ENCODE data around the gene MOB3B. TPM values are rescaled to one million over a fixed set of nuclear protein-coding genes. Genes with fewer than 3 reads are reported as not detected.

The MOB3B gene
- total RNA-seq, 4 donors from 2014 or later, result 8.2 to 16.5 (median 10.5) TPM

DNA sequence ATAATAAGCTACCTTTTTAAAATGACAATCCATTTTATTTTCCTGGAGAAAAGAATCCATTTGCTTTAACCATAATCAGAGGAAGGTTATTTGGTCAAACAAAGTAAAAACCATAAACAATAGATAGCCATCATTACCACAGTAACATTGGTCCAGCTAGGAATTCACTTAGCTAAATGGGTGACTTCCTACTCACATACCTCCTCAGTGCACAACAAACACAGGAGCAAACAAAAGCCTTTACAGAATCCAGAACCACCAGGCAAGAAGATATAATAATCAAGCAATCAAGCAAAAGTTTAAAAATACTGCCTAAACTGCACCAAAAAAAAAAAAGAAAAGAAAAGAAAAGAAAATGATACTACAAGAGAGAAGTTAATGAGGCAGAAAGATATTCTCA lies 6.5 kb downstream of the MOB3B start:
- no peak for DNase-seq (ENCODE audit: low spot score in 2 of 2)
- no peak overlapping the region for H3K4me3 ChIP-seq (ENCODE audit: low read depth, poor library complexity, severe bottlenecking)
- TF ChIP-seq CTCF (IDR thresholded peaks at IDR 0.05) (no peak), POLR2A (IDR thresholded peaks at IDR 0.05) (no peak)
- intact Hi-C loops (cut with DNase I; ENCODE audit: low total_unique reads), result no loop called here

- H3K4me3 ChIP-seq (ENCODE audit: low read depth, poor library complexity, severe bottlenecking), result no peak overlapping the region
- WGBS, 2 donors, result 82 to 88% methylated on average over 4 of the region's 4 CpGs
- TF ChIP-seq POLR2A (IDR thresholded peaks at IDR 0.05) (no peak), CTCF (IDR thresholded peaks at IDR 0.05) (no peak)
- intact Hi-C loops (cut with DNase I; ENCODE audit: low total_unique reads), result no loop called here
- DNase-seq (ENCODE audit: low spot score in 2 of 2), result no peak
Observed at GRCh38 chr9:27520986-27521385, 8.6 kb downstream of the MOB3B start.

DNA sequence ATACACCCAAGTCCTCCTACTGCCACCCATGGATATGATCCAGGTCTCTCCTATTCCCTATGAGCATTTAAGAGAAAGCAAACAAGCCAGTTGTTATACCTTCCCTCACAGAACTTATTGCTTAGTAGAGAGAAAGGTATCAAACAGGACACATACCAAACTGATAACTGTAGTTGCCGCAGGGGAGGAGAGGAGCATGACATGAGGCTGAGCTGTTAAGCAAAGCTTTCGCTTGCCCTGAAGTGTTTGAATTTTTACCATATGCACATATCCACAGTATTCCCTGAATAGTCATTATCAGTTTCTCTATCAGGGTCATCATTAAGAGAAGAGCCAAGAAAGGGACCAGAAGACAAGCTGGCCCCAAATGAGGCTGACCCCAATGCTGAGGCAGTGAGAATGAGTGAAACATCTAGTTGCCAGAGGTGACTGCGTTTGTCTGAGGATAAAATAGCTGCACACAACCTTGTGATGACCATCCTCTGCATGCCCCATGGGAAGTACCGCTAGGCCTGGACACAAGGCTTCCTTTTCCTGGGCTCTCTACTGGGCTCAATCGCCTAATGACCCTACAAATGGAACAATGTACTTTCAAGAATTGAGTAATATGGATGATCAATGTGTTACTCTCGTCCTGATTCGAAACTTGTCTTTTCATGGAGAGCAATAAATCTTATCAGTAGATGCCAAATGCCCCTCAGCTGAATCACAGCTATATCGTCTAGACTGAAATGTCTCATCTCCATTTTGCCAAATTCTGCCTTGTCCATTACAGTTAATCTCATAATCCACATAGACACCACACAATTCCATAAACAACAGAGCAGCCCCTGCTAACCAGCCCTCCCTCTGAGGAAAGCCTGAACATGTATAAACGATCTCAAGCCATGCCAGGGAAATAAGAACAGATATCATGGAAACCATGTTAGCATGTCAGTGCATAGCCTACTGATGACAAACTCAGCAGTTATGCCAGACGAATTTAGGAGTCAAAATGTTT lies 9.8 kb downstream of the MOB3B start:
- WGBS, 2 donors, result 52 to 54% methylated on average over 10 of the region's 10 CpGs
- H3K4me3 ChIP-seq (ENCODE audit: low read depth, poor library complexity, severe bottlenecking), result no peak overlapping the region
- intact Hi-C loops (cut with DNase I; ENCODE audit: low total_unique reads), result no loop called here
- DNase-seq (ENCODE audit: low spot score in 2 of 2), result no peak
- TF ChIP-seq CTCF (IDR thresholded peaks at IDR 0.05) (no peak), POLR2A (IDR thresholded peaks at IDR 0.05) (no peak)

GRCh38 chr9:27518809-27519208 lies 10.8 kb downstream of the MOB3B start:
- intact Hi-C loops (cut with DNase I; ENCODE audit: low total_unique reads), result no loop called here
- no peak overlapping the region for H3K4me3 ChIP-seq (ENCODE audit: low read depth, poor library complexity, severe bottlenecking)
- no peak for DNase-seq (ENCODE audit: low spot score in 2 of 2)
- 90 to 91% methylated on average over 4 of the region's 4 CpGs for WGBS, 2 donors
- TF ChIP-seq CTCF (IDR thresholded peaks at IDR 0.05) (no peak), POLR2A (IDR thresholded peaks at IDR 0.05) (no peak)

DNA sequence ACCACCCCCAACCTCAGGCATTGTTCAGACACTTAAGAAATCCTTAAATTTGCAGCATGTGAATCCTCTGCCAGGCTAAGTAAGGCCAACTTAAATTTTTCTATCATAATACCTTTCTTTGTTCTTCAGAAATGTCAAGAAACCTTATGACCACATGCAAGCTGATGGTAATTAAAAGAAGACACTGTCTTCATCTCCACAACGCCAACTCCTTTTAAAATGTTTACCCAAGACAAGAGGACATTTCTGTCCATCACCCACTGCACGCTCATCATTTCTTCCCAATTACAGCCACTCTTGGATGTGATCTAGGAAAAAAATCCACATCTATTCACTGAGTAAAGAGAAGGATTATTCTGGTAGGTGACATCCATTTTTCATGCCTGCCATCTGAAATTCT lies 11.6 kb downstream of the MOB3B start:
- intact Hi-C loops (cut with DNase I; ENCODE audit: low total_unique reads), result no loop called here
- 83 to 87% methylated on average over 2 of the region's 2 CpGs for WGBS, 2 donors

More for the DNA sequence above, 11.6 kb downstream of the MOB3B start:
- TF ChIP-seq CTCF (IDR thresholded peaks at IDR 0.05), result no peak
- TF ChIP-seq POLR2A (IDR thresholded peaks at IDR 0.05), result no peak
- no peak for DNase-seq (ENCODE audit: low spot score in 2 of 2)
- no peak overlapping the region for H3K4me3 ChIP-seq (ENCODE audit: low read depth, poor library complexity, severe bottlenecking)
